Immature natural killer cell (primary cell): Measurements from ENCODE around the gene ANKRD55. TPM values are rescaled to one million over a fixed set of nuclear protein-coding genes. Genes with fewer than 3 reads are reported as not detected.

Source experiments
- polyA plus RNA-seq, 3 donors: library from polyadenylated mRNA; unstranded; fragments of 300-500 nt; fragmentation: Illumina TruSeq; gene quantifications; one replicate each; pipeline ENCODE4 v1.2.3, GENCODE V29; 2021

The ANKRD55 gene
- polyA plus RNA-seq, 3 donors from 2014 or later: 0.17 TPM; not detected in 2

Other genes with a start within 250 kb of the ANKRD55 start
- gene IL6ST, start 238.4 kb downstream of the ANKRD55 start, polyA plus RNA-seq: 1 to 10 TPM; 3.2 to 8.2 (median 4.7) TPM